Nephron progenitor cell (in vitro differentiated cells): ENCODE results near the gene POPDC2.
"Not testable (repeated sequence)": the region's sequence is repeated elsewhere in the genome, so short reads cannot be mapped to it uniquely, and the experiment has no call there.

Experiments
- DNase-seq: peaks from one replicate; pipeline ENCODE4 v3.0.0; 2021
- H3K27ac Mint-ChIP-seq: 2 replicates; pipeline ENCODE4 v1.8.0; 2021; ENCODE audit warnings: mild to moderate bottlenecking, moderate library complexity, mixed read lengths
- H3K27me3 Mint-ChIP-seq: 2 replicates; pipeline ENCODE4 v1.8.0; 2021; ENCODE audit warnings: mild to moderate bottlenecking, low read depth, mixed read lengths; ENCODE audit not compliant: poor library complexity
- H3K36me3 Mint-ChIP-seq: 2 replicates; pipeline ENCODE4 v1.8.0; 2021; ENCODE audit warnings: low read depth, mixed read lengths
- H3K4me1 Mint-ChIP-seq: 2 replicates; pipeline ENCODE4 v1.8.0; 2021; ENCODE audit warnings: mixed read lengths
- H3K4me3 Mint-ChIP-seq: 2 replicates; pipeline ENCODE4 v1.8.0; 2021; ENCODE audit warnings: mild to moderate bottlenecking, moderate library complexity, mixed read lengths
- H3K9me3 Mint-ChIP-seq: 2 replicates; pipeline ENCODE4 v1.8.0; 2021; ENCODE audit warnings: mild to moderate bottlenecking, moderate library complexity, mixed read lengths
- CTCF ChIP-seq: fragments of 200-600 bp; sonication (generic); IDR thresholded peaks from 2 replicates; pipeline ENCODE4 v1.5.0; 2021; ENCODE audit warnings: antibody characterized with exemption

The POPDC2 gene

GRCh38 chr3:119599558-119600174 lies 60.7 kb downstream of the POPDC2 start:
- no peak overlapping the region for H3K27ac Mint-ChIP-seq
- peaks cover 9% of the 10 kb centered on the region for H3K27me3 Mint-ChIP-seq
- H3K9me3 Mint-ChIP-seq: no peaks in the 10 kb centered on the region
- H3K4me1 Mint-ChIP-seq: peaks cover 36% of the 10 kb centered on the region
- H3K4me3 Mint-ChIP-seq: no peak overlapping the region
- no peaks in the 10 kb centered on the region for H3K36me3 Mint-ChIP-seq
- TF ChIP-seq CTCF: no peak
- DNase-seq: no peak

GRCh38 chr3:119598410-119599098 lies 61.8 kb downstream of the POPDC2 start:
- Mint-ChIP-seq H3K4me1 (peaks cover 36% of the 10 kb centered on the region), H3K4me3 (no peak overlapping the region), H3K27me3 (peaks cover 16% of the 10 kb centered on the region), H3K36me3 (no peaks in the 10 kb centered on the region), H3K27ac (no peak overlapping the region), H3K9me3 (no peaks in the 10 kb centered on the region)
- no peak for TF ChIP-seq CTCF
- DNase-seq: no peak

GRCh38 chr3:119597548-119598288 lies 62.7 kb downstream of the POPDC2 start, which contains the start of gene PLA1A:
PLA1A (plus strand) TSS chr3:119597885; CDS start chr3:119597914, 29 bp downstream.
- Mint-ChIP-seq H3K4me3 (no peak within 1 kb of the TSS), H3K4me1 (peaks cover 36% of the 10 kb centered on the region), H3K9me3 (no peaks in the 10 kb centered on the region), H3K36me3 (no peaks in the 10 kb centered on the region), H3K27me3 (peaks cover 19% of the 10 kb centered on the region), H3K27ac (no peak within 1 kb of the TSS)
- TF ChIP-seq CTCF: no peak
- no peak for DNase-seq

GRCh38 chr3:119596398-119596797 lies 64.0 kb downstream of the POPDC2 start:
- no peak for DNase-seq
- Mint-ChIP-seq H3K4me3 (no peak overlapping the region), H3K27me3 (peaks cover 23% of the 10 kb centered on the region)

GRCh38 chr3:119595639-119596334 lies 64.6 kb downstream of the POPDC2 start:
- no peak overlapping the region for H3K27ac Mint-ChIP-seq
- H3K36me3 Mint-ChIP-seq: no peaks in the 10 kb centered on the region
- no peak for DNase-seq
- H3K9me3 Mint-ChIP-seq: peaks cover 6% of the 10 kb centered on the region
- peaks cover 36% of the 10 kb centered on the region for H3K4me1 Mint-ChIP-seq
- H3K27me3 Mint-ChIP-seq: peaks cover 26% of the 10 kb centered on the region
- no peak overlapping the region for H3K4me3 Mint-ChIP-seq
- TF ChIP-seq CTCF: no peak

More at GRCh38 chr3:119596398-119596797, 64.0 kb downstream of the POPDC2 start:
- Mint-ChIP-seq H3K36me3 (no peaks in the 10 kb centered on the region), H3K9me3 (peaks cover under 1% of the 10 kb centered on the region), H3K4me1 (peaks cover 36% of the 10 kb centered on the region), H3K27ac (no peak overlapping the region)
- no peak for TF ChIP-seq CTCF

GRCh38 chr3:119594929-119595328 lies 65.5 kb downstream of the POPDC2 start:
- H3K4me3 Mint-ChIP-seq, H3K36me3 Mint-ChIP-seq, DNase-seq, H3K27ac Mint-ChIP-seq: not testable (repeated sequence)
- Mint-ChIP-seq H3K9me3 (peaks cover 14% of the 10 kb centered on the region), H3K4me1 (peaks cover 30% of the 10 kb centered on the region), H3K27me3 (peaks cover 26% of the 10 kb centered on the region)
